T47D (cell line): ENCODE results near the gene ZKSCAN1.
"Not testable (repeated sequence)": the region's sequence is repeated elsewhere in the genome, so short reads cannot be mapped to it uniquely, and the experiment has no call there.

ENCODE experiments used
- DNase-seq, 2 experiments: peaks; one replicate each; pipeline versions ENCODE4 v3.0.0 to v3.0.0-alpha.2; 2011 to 2012; ENCODE audit warnings: low read depth in 1 of 2, low spot score in 1 of 2
- JUND ChIP-seq: IDR thresholded peaks from 2 replicates; pipeline ENCODE4 v1.6.1; 2012; ENCODE audit warnings: low read depth
- in situ Hi-C: cut with HindIII; loops from 2 replicates; pipeline ENCODE4 v1.10.0; 2016; ENCODE audit warnings: low sequenced_read_pairs, low pct_unique_long_range_greater_than_20kb

ZKSCAN1 gene

DNA sequence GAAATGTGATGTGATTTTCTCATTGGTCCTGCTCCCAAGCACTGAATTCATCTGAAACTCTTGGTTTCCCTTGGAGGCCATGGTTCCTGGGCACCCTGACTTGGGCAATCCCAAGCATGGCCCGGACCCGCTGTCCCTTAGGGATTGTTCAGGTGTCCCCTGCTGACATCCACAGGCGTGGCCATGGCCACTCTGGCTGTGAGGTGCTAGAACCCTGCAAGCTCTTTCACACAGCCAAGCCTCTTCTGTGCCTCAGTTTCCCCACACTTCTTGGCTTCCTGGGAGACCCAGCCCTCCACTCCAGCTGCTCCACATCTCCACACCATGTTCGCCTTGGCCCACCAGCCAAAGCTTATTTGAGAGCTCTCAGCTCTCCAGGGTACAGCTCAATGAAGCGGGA is 27.6 kb upstream of the ZKSCAN1 start:
- no peak for TF ChIP-seq JUND
- no peak for DNase-seq
- in situ Hi-C loops = no loop called here

DNA sequence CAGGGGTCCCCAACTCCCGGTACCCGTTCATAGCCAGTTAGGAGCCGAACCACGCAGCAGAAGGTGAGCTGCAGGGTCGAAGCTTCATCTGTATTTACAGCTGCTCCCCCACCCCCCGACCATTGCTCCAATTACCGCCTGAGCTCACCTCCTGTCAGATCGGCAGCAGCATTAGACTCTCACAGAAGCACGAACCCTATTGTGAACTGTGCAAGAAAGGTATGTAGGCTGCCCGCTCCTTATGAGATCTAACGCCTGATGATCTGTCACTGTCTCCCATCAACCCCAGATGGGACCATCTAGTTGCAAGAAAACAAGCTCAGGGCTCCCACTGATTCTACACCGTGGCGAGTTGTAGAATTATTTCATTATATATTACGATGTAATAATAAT is 24.9 kb upstream of the ZKSCAN1 start:
- in situ Hi-C loops = no loop called here
- no peak for DNase-seq
- no peak for TF ChIP-seq JUND

DNA sequence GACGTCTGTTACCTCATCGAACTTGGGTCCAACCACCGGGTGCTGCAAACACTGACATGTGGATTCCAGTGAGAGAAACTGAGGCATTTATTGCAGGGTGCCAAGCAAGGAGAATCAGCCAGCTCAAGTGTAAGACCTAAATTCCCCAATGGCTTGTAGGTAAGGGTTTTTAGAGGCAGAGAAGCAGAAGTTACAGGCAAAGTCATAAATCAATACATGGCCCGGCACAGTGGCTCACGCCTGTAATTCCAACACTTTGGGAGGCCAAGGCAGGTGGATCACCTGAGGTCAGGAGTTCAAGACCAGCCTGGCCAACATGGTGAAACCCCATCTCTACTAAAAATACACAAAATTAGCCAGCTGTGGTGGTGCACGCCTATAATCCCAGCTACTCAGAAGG is 23.9 kb upstream of the ZKSCAN1 start:
- DNase-seq, in situ Hi-C loops: not testable (repeated sequence)

DNA sequence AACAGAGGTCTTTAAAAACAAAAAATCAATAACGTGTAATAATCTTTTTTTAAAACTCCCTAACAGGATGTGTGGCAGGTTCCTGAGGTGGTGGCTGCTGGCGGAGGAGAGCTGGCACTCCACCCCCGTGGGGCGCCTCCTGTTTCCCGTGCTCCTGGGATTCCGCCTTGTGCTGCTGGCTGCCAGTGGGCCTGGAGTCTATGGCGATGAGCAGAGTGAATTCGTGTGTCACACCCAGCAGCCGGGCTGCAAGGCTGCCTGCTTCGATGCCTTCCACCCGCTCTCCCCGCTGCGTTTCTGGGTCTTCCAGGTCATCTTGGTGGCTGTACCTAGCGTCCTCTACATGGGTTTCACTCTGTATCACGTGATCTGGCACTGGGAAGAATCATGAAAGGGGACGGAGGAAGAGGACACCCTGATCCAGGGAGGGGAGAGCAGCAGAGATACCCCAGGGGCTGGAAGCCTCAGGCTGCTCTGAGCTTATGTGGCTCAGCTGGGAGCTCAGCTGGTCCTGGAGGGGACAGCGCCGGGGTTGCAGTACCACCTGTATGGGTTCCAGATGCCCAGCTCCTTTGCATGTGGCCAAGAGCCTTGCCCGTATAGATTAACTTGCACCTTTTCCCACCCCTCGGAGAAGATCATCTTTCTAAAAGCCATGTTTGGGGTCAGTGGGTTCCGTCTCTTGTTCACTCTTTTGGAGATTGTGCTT is 22.9 kb upstream of the ZKSCAN1 start:
- TF ChIP-seq JUND = no peak
- DNase-seq = no peak
- in situ Hi-C loops = no loop called here

DNA sequence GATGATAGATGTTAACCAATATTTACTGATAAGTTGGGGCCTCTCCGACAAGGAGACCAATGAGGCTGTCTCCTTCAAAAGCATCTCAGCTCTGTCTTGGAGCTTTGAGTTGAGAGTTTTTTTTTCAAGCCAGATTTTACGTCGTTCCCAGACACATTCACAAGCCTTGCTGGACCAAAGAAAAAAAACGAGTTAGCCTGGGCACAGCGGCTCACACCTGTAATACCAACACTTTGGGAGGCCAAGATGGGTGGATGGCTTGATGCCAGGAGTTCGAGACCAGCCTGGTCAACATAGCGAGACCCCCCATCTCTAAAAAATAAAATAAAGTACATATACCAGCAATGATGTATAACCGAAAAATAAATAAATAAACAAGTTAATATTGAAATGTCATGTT is 20.6 kb upstream of the ZKSCAN1 start:
- no peak for DNase-seq
- in situ Hi-C loops = no loop called here
- no peak for TF ChIP-seq JUND

DNA sequence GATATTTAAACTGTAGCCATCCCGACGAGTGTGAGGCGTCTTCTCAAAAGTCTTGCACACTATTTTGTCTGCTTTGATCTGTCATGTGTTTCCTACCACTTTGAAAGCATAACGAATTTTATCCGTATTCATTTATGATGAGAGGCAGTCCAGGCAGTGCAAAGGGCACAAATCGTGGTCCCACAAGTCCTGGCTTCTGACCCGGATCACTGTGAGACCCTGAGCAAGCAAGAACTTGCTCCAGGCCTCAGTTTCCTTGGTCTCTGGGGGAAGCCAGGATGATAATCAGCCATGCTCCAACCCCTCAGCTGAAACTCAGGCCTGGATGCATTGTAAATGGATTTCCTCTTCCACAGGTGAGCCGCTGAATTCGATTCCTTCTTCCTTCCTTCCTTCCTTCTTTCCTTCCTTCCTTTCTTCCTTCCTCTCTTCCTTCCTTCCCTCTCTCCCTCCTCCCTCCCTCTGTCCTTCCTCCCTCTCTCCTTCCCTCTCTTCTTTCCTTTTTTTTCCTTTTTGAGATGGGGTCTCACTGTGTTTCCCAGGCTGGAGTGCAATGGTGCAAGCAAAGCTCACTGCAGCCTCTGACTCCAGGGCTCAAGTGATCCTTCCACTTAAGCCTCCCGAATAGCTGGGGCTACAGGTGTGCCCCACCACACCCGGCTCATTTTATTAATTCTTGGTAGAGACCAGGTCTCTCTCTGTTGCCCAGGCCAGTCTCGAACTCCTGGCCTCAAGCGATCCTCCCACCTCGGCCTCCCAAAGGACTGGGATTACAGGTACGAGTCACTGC is 18.4 kb upstream of the ZKSCAN1 start:
- in situ Hi-C loops = no loop called here
- TF ChIP-seq JUND = no peak
- DNase-seq = no peak

DNA sequence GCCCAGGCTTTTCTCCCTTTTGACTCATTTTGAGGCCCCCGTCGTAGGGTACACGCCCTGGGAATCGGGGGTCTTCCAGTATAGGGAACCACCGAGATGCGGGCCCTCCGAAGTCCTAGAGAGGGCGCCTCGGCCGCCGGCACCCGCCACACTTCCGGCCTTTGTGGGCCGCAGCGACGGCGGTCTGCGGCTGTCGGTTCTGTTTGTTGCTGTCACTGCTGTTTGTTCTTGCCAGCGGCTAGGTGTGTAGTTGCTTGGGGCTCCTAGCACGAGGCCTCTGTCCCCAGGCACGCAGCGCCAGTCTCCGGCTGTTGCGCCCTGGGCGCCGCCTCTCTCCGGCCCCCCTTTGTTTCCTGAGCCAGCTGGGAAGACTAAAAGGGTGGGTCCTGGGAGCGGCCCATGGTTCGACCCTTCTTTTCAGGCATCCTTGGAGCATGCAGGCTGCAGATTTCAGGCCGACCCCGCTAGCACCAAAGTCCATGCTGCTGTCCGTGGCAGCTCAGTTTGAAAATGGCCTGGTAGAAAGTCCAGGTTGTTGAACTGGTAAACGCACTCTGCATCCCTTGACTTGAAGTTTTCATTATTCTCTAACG is 17.8 kb upstream of the ZKSCAN1 start:
- no peak for DNase-seq
- in situ Hi-C loops = no loop called here
- TF ChIP-seq JUND = no peak

DNA sequence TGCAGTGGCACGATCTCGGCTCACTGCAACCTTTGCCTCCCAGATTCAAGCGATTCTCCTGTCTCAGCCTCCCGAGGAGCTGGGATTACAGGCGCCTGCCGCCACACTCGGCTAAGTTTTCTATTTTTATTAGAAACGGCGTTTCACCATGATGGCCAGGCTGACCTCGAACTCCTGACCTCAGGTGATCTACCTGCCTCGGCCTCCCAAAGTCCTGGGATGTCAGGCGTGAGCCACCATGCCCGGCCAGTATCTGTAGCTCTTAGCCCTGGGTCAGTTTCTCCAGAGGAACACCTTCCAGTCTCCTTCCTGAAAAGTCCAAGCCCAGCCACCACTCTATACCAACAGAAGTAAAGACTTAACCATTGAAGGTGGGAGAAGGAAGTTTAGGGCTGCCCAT is 15.2 kb upstream of the ZKSCAN1 start:
- TF ChIP-seq JUND = no peak
- in situ Hi-C loops = no loop called here
- DNase-seq = no peak

DNA sequence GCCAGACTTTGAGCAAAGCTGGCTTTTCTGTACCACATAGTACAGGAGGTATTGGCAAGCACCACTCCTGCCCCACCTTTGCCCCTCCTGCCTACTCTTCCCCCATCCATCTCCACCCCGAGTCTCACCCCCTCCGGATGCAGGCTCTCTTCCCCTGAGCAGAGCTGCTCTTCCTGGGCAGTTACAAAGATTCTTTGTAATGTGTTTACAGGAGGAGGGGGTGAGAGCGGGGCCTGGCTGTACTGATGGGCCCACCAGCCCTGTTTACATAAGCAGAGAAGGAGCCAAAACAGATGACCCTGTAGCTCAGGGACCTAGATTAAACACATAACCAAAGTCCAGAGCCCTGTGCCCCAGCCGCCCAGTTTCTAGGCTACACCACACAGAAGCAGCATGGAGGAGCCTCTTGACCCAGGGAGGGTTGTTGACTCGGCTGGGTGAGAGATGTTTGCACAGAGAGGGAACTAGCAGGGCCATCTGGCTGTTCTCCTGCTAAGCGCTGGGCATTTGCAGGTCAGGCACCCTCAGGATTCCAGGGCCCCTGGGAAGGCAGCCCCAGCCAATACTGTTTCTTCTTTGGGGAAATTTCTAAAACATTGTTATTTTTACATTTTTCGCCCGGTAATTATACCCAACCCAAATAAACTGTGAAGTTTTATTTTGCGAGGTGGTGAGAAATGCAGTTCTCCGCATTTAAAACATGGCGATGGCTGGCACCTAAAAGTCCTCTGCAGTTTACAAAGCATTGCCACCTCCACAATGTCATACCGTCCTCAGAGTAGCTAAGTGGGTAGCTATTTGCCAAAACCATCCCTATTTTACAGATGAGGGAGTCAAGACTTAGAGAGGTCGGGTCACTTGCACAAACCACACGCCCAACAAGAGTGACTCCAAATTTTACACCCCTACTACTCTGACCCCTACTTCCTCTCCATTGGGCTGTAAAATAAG is 11.4 kb upstream of the ZKSCAN1 start:
- in situ Hi-C loops = no loop called here
- peak; percentile 34 to 75 for DNase-seq
- no peak for TF ChIP-seq JUND

DNA sequence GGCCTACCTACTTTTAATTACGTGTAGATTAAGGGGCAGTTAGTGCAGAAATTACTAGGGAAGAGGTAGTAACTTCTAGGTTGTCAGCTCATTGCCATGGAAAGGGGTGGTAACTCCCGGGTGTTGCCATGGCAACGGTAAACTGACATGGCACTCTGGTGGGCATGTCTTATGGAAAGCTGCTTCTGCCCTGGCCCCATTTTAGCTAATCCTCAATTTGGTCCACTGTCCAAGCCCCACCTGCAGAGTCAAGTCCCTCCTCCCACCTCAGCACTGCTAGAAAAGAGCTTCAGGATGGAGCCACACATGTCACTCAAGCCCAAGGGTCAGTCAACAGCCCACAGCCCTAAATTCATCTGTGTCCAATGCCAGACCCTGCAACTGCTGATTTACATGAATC is 7.5 kb upstream of the ZKSCAN1 start:
- in situ Hi-C loops = no loop called here
- peak in 1 of 2 experiments; percentile 35 for DNase-seq
- no peak for TF ChIP-seq JUND

DNA sequence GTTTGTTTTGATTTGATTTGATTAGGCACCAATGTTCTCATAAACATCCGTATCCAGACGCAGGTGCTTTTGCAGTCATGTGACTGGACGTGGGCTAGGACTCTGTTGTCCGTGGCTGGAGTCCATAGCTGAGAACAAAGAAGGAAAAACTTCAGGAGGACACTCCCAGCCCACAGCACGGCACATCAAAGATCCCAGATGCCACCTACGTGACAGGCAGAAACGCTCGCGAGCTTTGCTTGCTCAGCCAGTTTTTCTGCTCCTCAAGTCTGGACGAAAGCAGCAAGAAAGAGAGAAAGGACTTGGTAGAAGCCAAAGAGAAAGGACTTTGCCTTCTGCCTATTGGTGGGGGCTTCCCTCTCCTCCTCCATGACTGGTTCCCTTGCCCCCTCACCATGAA is 6.9 kb upstream of the ZKSCAN1 start:
- in situ Hi-C loops = no loop called here

DNA sequence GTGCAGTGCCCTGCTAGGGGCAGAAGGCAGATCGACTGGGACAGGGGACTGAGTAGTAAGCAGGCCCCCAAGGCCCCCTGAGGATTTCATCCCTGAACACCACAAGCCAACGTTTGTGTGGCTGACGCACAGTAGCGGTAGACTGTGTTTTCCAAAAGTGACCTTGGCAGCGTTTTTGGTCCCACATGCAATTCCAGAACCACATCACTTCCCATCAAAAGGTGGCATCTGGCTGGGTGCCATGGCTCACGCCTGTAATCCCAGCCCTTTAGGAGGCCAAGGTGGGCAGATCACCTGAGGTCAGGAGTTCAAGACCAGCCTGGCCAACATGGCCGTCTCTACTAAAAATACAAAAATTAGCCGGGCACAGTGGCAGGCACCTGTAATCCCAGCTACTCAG is 5.4 kb upstream of the ZKSCAN1 start:
- in situ Hi-C loops = not testable (repeated sequence)

More for the DNA sequence above, 6.9 kb upstream of the ZKSCAN1 start:
- no peak for TF ChIP-seq JUND
- DNase-seq = peak in 1 of 2 experiments; percentile 78

DNA sequence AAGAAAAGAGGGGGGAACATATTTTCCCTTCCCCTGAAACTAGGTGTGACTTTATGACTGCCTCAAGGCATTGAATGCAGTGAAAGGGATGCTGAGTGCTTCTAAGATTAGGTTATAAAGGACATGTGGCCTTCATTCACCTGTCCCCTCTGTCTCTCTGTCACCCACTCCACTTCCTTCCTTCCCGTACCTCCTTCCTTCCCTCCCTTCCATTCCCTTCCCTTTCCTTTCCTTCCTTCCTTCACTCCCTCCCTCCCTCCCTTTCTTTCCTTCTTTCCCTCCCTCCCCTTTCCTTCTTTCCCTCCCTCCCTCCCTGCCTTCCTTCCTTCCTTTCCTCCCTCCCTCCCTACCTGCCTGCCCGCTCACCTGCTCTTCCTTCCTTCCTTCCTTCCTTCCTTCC is 4.5 kb upstream of the ZKSCAN1 start:
- no peak for TF ChIP-seq JUND
- no peak for DNase-seq
- in situ Hi-C loops = no loop called here

More for the DNA sequence above, 5.4 kb upstream of the ZKSCAN1 start:
- DNase-seq = not testable (repeated sequence)
